Lung (tissue), 12 donors: Measurements from ENCODE around the gene DCLRE1B. TPM values are rescaled to one million over a fixed set of nuclear protein-coding genes. Genes with fewer than 3 reads are reported as not detected.

Experiments
- ATAC-seq: fragments of 200-7000 bp; cut with Tn5 transposase; one replicate; pipeline ENCODE4 v1.9.1; 2020; ENCODE audit warnings: moderate number of reproducible peaks; ENCODE audit not compliant: insufficient read depth, low FRiP score
- DNase-seq, 3 donors: peaks; one replicate each; pipeline ENCODE4 v3.0.0-alpha.2; 2013 to 2017
- H3K27ac ChIP-seq, 2 donors: one replicate each; pipeline ENCODE4 v1.5.1; 2013; ENCODE audit warnings: mild to moderate bottlenecking in 2 of 2, moderate library complexity in 2 of 2, control low read depth in 1 of 2, inconsistent platforms in 1 of 2, low read depth in 1 of 2, low read length in 1 of 2
- H3K27me3 ChIP-seq, 3 donors: one replicate each; pipeline ENCODE4 v1.5.1; 2013; ENCODE audit warnings: low read length in 2 of 3; ENCODE audit not compliant: control insufficient read depth in 3 of 3, insufficient read depth in 3 of 3
- H3K36me3 ChIP-seq, 4 donors: one replicate each; pipeline ENCODE4 v1.5.1; 2013; ENCODE audit warnings: low read length in 4 of 4, mild to moderate bottlenecking in 1 of 4, moderate library complexity in 1 of 4; ENCODE audit not compliant: control insufficient read depth in 4 of 4, insufficient read depth in 4 of 4
- H3K4me1 ChIP-seq, 5 donors: one replicate each; pipeline ENCODE4 v1.5.1; 2013; ENCODE audit warnings: low read length in 5 of 5, mild to moderate bottlenecking in 2 of 5, moderate library complexity in 1 of 5; ENCODE audit not compliant: control insufficient read depth in 5 of 5, insufficient read depth in 5 of 5
- H3K4me3 ChIP-seq: one replicate; pipeline ENCODE4 v1.5.1; 2013; ENCODE audit warnings: mild to moderate bottlenecking, control low read depth, moderate library complexity
- H3K9ac ChIP-seq, 2 donors: one replicate each; pipeline ENCODE4 v1.5.1; 2013; ENCODE audit warnings: low read length in 2 of 2, control low read depth in 1 of 2; ENCODE audit not compliant: insufficient read depth in 1 of 2
- H3K9me3 ChIP-seq, 4 donors: one replicate each; pipeline ENCODE4 v1.5.1; 2013; ENCODE audit warnings: low read length in 3 of 4, mild to moderate bottlenecking in 1 of 4, moderate library complexity in 1 of 4; ENCODE audit not compliant: control insufficient read depth in 4 of 4, insufficient read depth in 3 of 4
- CTCF ChIP-seq: IDR thresholded peaks from 2 replicates; pipeline ENCODE4 v1.5.1; 2012; ENCODE audit warnings: mild to moderate bottlenecking; ENCODE audit errors: control extremely low read depth, extremely low read depth
- whole genome bisulfite sequencing, 2 donors: extraction: QIAGEN DNeasy Blood & Tissue Kit; methylation state at CpG; one replicate each; pipeline ENCODE4 v1.1.7; 2013; 5-methylcytosine and 5-hydroxymethylcytosine counted together
- polyA plus RNA-seq, 2 donors: library from polyadenylated mRNA; stranded (reverse); fragments of 200-250 nt; gene quantifications; one replicate each; pipeline ENCODE4 v1.2.1, GENCODE V29; 2013
- total RNA-seq, 2 donors: library from RNA; depleted of rRNA in 1 of 2; stranded (reverse); fragments of >200 nt in 1 of 2; gene quantifications; one replicate each; pipeline ENCODE4 v1.2.1, GENCODE V29; 2014 to 2021
- donor health status: control.
- donor health status: control.
- donor health status: Bipolar disorder and iron deficiency.
- donor health status: healthy.
- donor health status: DM: yes; HTN: yes; CAD: no.

DCLRE1B gene
- total and polyA plus RNA-seq, 4 donors, result 2.6 to 7.8 (median 5.2) TPM

- ATAC-seq (no peak), DNase-seq (no peak)
- WGBS, 2 donors, result 59 to 84% methylated on average over 1 of the region's 1 CpG
- Histone ChIP-seq H3K27me3 (no peaks in the 10 kb centered on the region), H3K9me3 (no peaks in the 10 kb centered on the region), H3K36me3 (peaks cover 10 to 52% (median 28%) of the 10 kb centered on the region in 4 donors), H3K4me3 (no peak overlapping the region), H3K9ac (no peak overlapping the region), H3K27ac (no peak overlapping the region), H3K4me1 (no peaks in the 10 kb centered on the region)
- TF ChIP-seq CTCF, result no peak
Observed at GRCh38 chr1:113958691-113959090, 53.6 kb downstream of the DCLRE1B start.

GRCh38 chr1:113963281-113963906 is 58.3 kb downstream of the DCLRE1B start:
- TF ChIP-seq CTCF, result no peak
- no peaks in the 10 kb centered on the region for H3K27me3 ChIP-seq
- H3K4me1 ChIP-seq, result no peaks in the 10 kb centered on the region
- H3K4me3 ChIP-seq, result no peak overlapping the region
- DNase-seq (no peak), ATAC-seq (no peak)
- no peaks in the 10 kb centered on the region for H3K9me3 ChIP-seq
- no peak overlapping the region for H3K9ac ChIP-seq
- 91 to 94% methylated on average over 12 of the region's 12 CpGs for WGBS, 2 donors
- peaks cover 14 to 53% (median 27%) of the 10 kb centered on the region in 4 donors for H3K36me3 ChIP-seq
- H3K27ac ChIP-seq, result no peak overlapping the region

Other genes starting within 250 kb of the DCLRE1B start
- gene PHTF1, start 145.8 kb upstream of the DCLRE1B start, total RNA-seq, result 10 to 100 TPM; 23.3 to 29.7 TPM
- 10 to 100 TPM in 1 of 2 donors, 1 to 10 TPM in 1; 9.5 to 15.8 TPM for gene PHTF1, start 145.8 kb upstream of the DCLRE1B start, polyA plus RNA-seq
- 10 to 100 TPM; 18.2 to 39.0 TPM for gene RSBN1, start 92.8 kb upstream of the DCLRE1B start, total RNA-seq
- gene RSBN1, start 92.8 kb upstream of the DCLRE1B start, polyA plus RNA-seq, result 1 to 10 TPM; 4.4 to 6.8 TPM
- gene PTPN22, start 33.6 kb upstream of the DCLRE1B start, total RNA-seq, result 1 to 10 TPM; 6.9 to 7.0 TPM
- 1 to 10 TPM; 4.2 to 5.3 TPM for gene PTPN22, start 33.6 kb upstream of the DCLRE1B start, polyA plus RNA-seq
- gene BCL2L15, start 17.7 kb upstream of the DCLRE1B start, total RNA-seq, result 1 to 10 TPM; 3.2 to 3.3 TPM
- 1 to 10 TPM; 1.9 to 7.0 TPM for gene BCL2L15, start 17.7 kb upstream of the DCLRE1B start, polyA plus RNA-seq
- 10 to 100 TPM; 24.2 to 43.9 TPM for gene AP4B1, start 527 bp upstream of the DCLRE1B start, total RNA-seq
- 10 to 100 TPM; 12.8 to 13.5 TPM for gene AP4B1, start 527 bp upstream of the DCLRE1B start, polyA plus RNA-seq
- gene HIPK1, start 24.0 kb downstream of the DCLRE1B start, total RNA-seq, result 10 to 100 TPM; 84.1 to 87.2 TPM
- 10 to 100 TPM; 10.9 to 25.0 TPM for gene HIPK1, start 24.0 kb downstream of the DCLRE1B start, polyA plus RNA-seq
- 100 to 1,000 TPM in 1 of 2 donors, 10 to 100 TPM in 1; 27.4 to 108 TPM for gene OLFML3, start 74.1 kb downstream of the DCLRE1B start, total RNA-seq
- gene OLFML3, start 74.1 kb downstream of the DCLRE1B start, polyA plus RNA-seq, result 10 to 100 TPM in 1 of 2 donors, 1 to 10 TPM in 1; 9.7 to 11.6 TPM
- 1 to 10 TPM in 1 of 2 donors, not detected in 1; 4.2 TPM for gene SYT6, start 248.5 kb downstream of the DCLRE1B start, total RNA-seq
- gene SYT6, start 248.5 kb downstream of the DCLRE1B start, polyA plus RNA-seq, result under 1 TPM in 1 of 2 donors, not detected in 1; 0.01 TPM